22Rv1 (cell line): ENCODE measurements around the gene CLEC16A.

Experiments
- ZFX ChIP-seq: fragments of 450-650 bp; IDR thresholded peaks from 2 replicates; pipeline ENCODE4 v1.6.1; 2017; ENCODE audit warnings: antibody characterized with exemption, borderline replicate concordance
- TF ChIP-seq, protein P1 (sequence below): fragments of 450-650 bp; IDR thresholded peaks from 2 replicates; pipeline ENCODE4 v1.5.1; 2017; ENCODE audit warnings: mild to moderate bottlenecking

DNA sequence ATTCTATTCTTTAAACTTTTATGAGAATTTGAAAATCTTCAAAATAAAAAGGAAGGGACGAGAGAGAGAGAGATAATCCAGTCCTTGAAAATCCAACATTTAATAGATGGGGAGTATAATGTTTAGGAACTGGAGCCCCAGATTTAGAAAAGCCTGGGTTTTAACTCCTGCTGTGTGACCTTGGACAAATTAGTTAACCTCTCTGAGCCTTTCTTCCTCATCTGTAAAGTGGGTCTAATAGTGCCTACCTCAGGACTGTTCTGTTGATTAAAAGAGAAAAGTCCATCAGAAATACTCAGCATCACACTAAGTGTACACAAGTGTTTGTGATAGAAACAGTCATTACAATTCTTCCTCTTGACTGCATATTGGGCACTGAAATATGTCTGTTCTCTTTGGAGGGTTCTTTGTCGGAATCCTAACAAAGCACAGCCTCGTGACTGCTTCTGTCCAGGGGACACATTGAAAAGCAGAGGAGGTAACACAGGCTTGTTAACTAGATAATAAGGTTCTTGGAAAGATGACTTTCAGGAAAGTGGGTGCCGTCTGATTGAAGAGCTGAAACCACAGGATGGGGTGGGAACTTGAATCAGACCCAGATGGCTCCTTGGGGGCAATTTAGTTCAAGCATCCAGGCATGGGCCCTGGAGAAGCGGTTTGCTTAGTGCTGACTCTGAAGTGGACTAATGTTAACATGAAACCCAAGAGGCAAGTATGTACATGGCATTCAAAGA lies 128.2 kb downstream of the CLEC16A start:
- TF ChIP-seq, protein P1, sequence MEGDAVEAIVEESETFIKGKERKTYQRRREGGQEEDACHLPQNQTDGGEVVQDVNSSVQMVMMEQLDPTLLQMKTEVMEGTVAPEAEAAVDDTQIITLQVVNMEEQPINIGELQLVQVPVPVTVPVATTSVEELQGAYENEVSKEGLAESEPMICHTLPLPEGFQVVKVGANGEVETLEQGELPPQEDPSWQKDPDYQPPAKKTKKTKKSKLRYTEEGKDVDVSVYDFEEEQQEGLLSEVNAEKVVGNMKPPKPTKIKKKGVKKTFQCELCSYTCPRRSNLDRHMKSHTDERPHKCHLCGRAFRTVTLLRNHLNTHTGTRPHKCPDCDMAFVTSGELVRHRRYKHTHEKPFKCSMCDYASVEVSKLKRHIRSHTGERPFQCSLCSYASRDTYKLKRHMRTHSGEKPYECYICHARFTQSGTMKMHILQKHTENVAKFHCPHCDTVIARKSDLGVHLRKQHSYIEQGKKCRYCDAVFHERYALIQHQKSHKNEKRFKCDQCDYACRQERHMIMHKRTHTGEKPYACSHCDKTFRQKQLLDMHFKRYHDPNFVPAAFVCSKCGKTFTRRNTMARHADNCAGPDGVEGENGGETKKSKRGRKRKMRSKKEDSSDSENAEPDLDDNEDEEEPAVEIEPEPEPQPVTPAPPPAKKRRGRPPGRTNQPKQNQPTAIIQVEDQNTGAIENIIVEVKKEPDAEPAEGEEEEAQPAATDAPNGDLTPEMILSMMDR, result no peak
- TF ChIP-seq ZFX, result no peak
